GM18858 (cell line): ENCODE results near the gene STX8.
"Not testable (repeated sequence)": the region's sequence is repeated elsewhere in the genome, so short reads cannot be mapped to it uniquely, and the experiment has no call there.

Source experiments
- ATAC-seq: cut with Tn5 transposase; IDR thresholded peaks from one replicate; pipeline ENCODE4 v1.9.1; 2021; ENCODE audit not compliant: unreplicated experiment

The STX8 gene

DNA sequence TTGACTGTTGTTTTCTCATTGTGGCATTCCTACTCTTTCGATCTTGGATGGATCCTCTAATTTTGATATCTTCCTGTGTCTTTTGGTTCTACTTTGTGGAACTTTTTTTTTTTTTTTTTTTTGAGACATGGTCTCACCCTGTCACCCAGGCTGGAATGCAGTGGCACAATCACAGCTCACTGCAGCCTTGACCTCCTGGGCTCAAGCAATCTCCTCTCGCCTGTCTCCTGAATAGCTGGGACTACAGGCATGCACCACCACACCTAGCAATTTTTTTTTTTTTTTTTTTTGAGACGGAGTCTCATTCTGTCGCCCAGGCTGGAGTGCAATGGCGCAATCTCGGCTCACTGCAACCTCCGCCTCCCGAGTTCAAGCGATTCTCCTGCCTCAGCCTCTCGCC, 220.4 kb downstream of the STX8 start:
- ATAC-seq: not testable (repeated sequence)

DNA sequence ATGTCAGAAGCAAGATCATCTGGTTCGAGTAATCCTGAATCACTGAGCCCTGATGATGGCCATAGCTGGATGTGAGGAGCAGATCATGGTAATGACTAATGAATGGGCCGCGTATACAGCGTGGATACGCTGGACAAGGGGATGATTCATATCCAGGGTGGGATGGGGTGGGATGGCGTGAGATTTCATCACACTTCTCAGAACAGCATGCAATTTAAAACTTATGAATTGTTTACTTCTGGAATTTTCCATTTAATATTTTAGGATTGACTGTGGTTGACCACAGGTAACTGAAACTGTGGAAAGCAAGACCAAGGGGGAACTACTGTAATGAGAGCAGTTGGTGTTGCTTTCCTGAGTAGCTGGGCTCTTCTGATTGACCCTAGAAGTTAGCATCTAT, 225.5 kb downstream of the STX8 start:
- no peak for ATAC-seq

DNA sequence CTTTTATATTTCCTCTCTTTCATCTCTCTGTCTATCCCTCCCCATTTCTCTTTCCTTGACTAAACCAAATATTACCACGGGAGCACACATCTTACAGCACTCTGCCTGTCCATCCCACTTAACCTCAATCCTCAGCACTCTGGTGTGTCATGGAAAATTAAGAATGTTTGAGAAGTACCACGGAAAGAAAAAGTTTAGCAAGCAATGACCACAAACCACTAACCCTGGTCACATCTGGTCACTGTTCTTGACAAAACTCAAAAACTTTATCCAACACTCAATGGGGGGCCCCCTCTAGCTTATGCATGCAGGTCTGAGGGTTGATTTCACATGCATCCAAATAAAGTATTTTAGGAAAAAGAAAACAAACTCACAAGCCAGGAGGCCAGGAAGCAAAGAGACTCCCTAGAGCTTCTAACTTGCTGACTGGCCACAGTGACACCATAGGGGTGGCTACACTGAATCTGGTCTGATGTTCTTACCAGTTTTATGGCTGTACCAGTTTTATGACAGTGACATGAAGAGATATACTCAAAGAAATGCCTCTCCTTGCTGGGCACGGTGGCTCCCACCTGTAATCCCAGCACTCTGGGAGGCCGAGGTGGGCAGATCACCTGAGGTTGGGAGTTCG, 229.2 kb downstream of the STX8 start:
- ATAC-seq: no peak

DNA sequence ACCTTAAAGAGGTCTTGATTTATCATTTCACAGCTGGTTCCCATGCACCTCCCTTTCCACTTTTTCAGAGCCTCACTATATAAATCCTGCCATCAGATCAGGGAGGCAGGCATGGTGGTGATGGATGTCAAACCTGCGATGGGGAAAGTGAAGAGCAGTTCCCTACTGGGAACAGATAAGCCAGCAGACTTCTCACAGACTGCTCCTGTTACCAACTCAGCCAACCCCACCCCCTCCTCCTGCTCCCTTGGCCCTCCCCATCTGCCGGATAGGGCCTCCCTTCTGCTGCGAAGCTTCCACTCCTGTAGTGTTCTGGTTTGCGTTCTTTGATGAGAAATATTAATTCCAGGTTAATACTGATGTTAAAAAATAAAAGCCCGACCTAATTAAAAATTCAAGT, 232.1 kb downstream of the STX8 start:
- ATAC-seq: no peak

DNA sequence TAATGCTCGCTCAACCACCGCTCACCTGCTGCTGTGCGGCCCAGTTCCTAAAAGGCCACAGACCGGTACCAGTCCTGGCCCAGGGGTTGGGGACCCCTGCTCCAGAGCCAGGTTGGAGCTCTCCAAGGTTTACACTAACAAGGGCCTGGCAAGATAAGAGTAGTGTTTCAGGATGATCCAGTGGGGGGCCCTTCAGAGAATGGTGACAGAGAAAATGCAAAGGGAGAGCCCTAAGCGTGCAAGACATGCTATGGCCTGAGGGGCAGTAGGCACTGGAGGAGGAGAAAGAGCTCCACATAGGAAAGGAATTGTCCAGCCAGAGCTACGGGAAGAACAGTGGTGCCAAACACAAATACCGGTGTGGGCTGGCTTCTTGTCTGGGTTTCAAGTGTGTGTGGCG, 233.4 kb downstream of the STX8 start:
- no peak for ATAC-seq

DNA sequence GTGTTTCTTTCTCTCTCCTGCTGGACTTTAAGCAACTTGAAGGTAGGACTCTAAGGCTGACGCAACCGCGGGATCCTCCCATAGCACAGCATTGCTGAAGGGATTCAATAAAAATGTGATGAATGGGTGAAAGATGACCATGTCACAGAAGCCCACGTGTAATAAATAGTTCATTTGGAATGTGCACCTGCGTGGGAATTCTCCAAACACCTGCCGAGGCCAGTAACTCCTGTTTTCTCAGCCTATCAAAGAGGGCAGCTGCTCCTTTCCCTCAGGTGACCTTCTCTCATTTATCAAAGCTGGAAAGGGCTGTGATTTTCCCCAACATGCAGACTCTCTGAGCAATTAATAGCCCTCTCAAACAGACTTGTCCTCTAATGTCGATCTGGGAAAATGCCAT, 235.7 kb downstream of the STX8 start:
- ATAC-seq: no peak

DNA sequence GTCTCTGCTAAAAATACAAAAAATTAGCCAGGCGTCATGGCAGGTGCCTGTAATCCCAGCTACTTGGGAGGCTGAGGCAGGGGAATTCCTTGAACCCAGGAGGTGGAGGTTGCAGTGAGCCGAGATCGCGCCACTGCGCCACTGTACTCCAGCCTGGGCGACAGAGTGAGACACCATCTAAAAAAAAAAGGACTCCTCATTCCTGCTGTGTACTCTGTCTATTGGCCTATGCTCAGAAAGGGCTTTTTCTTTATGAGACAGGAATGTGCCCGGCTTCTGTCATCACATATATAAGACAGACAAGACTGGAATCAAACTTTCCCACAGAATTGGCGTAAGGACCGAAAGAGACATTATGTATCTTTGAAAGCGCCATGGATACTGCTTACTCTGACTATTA, 236.1 kb downstream of the STX8 start:
- not testable (repeated sequence) for ATAC-seq

DNA sequence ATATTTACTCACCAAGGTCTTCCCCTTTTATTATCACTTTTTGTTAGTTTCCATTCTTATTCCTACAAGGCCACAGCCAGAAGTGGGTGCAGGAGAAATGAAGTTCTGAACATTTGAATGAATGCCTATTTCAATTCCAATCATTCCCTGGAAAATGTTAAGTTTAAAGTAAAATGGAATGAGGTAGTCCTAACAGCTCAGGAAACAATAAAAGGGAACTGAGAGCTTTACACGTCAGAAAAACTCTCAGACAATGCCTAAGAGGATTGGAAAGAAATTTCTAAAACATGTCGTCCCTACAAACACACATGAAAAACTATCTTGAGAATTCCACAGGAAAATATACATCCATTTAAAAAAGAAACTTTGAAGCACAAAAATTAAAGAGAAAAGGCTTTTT, 238.8 kb downstream of the STX8 start:
- no peak for ATAC-seq

DNA sequence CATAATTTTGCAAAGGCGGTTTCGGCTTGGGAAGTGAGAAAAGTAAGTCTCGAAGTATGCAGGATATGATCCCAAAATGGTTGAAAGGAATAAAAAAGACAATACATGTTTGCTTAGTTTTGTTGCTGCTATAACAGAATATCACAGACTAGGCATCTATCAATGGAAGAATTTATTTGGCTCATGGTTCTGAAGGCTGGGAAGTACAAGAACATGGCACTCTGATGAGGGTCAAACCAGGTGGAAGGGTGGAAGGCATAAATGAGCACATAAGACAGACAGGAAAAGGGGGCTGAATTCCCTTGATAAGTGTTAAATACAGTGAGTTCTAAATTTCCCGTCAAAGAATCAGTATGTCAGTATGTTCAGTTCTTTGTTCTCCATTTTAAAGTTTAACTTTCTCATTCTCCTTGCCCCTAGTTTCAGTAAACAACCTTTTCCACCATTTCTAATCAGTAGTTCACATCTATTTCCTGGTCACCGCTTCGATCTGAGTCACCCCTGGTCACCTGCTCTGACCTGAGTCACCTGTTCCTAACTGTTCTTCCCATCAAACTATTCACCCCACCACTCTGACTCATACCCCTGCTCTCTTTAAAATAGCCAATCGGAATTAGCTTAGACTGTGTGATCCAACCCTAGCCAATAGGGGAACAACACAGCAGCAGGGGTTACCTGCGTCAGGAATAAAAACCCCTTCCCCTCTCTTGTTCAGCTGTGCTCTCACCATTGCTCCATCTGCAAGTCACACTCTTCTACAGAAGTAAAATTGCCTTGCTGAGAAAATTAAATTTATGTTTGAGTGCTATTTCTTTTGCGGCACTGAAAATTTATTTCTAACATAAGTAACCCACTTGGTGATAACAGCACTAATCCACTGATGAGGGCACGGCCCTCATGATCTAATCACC, 240.8 kb downstream of the STX8 start:
- ATAC-seq: no peak

DNA sequence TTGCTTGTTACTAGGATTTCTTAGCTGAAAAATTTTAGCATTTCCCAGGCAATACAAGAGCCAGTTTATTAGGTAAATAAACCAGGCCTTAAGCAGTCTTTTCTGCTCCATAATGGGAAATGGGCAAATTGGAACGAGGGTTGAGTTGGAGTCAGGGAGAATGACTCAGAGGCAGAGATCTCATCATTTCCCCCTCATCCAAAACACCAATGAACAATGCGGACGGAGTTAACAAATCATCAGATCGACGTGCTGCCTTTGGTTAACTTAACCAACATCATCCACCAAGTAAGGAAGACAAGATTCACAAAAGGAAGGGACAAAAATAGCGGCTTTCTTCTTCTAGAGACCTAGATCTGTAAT, 243.5 kb downstream of the STX8 start:
- ATAC-seq: no peak

DNA sequence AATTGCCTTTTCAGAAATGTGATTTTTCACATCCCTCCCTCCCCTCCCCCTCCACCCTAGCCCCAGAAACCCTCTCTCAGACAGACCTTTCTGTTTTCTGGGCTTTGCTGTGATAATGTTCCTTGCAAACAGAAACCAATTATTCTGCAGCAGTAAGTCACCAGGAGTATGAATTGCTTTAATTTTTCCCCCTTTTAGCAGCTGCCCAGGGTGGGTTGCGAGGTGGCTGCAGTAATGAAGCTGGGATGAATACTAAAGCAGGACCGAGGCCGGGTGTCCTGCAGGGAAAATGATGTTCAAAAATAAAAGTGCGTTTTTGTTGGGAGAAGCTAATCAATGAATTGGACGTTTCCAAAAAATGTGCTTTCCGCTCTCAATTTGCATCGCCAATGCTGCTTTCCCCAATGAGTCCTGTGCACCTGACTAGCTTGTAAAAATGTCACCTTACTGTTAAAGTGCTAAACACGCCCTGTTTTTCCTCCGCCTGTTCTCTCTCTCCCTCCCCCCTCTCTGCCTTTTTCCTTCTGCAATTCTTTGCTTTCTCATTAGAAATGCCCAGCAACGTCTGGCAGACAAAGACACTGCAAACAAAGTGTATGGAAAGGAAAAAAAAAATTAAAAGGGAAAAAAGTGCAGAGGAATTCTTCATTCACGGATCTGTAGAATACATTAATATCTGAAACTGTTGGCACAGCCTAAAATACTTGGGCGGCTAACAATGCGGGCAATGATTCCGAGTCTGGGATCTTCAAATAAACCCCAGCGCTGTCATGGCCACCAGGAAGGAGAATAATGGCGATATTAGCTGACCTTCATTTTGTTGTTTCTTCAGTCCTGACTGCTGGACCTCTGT, 244.1 kb downstream of the STX8 start:
- ATAC-seq: no peak

DNA sequence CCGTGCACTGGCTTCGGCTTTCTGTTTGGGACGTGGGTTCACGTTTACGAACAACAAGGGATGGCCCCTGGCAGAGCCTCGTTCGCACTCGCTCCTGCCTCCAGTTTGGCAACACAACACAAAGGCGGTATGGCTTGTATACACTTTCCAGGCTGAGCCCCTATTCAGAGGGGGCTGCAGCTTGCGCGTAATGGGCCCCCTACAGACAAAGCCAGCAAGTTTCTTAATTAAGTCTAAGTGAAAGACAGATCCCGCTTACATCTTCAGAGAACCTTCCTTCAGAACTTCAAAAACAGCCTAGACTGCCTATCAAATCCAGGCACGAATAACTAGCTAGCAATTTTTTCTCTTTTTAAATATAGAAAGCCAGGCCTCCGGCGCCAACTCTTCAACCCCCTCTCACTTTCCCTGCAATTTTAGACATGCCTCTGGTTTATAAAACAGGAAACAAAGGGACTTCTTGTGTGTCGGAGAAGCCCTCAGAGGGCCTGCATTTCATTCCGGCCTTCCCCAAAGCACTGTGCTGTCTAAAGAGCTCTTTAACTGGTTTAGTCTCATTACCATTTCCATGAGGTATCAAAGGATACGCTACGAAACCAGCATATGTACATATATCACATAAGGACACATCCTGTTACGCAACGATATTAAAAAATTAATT, 244.9 kb downstream of the STX8 start:
- ATAC-seq: no peak

DNA sequence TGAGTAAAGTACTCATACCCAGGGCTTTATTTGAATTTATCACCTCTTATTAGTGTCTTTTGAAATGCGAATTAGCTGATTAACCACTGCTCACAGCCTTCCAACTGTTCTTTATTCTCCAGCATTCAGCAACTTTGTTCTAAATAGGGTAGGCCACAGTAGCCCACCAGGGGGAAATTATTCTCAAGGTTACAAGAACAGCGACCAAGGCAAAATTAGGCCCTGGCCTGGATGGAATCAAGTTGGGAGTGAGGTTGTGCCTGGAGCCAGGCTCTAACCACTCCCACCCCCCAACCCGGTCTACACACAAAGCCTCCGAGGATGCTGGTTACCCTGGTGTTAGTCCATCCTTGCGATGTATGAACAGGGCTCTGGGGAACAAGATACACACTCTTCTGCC, 245.5 kb downstream of the STX8 start:
- no peak for ATAC-seq

DNA sequence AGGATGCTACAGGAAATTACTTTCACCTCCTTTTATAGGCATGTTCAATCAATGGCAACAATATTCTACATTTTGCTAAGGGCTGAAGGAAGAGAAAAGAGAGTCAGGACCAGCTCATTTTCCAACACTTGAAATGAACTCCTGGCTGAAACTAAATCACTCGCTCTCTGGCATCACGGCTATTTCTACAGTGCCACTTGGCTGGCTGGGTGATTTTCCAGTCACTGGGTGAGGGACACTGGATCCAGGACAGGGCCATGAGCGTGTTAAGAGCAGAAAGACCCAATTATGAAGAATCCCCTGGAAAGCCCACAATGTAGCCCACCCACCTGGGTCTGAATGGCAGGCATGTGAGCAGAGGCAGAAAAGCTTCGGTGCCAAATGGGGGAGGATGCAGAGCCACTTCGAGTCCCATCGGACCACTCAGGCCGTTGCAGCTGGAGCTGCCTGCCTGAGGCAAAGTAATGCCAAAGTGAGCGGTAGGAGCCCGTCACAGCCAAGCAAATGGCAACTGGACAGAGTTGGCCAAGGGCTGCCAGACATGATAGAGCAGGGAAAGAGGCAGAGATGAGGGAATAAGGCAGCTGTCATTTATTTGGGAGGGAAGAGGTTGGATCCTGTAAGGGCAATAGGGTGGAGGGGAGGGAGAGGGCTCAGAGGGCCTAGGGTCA, 246.2 kb downstream of the STX8 start:
- no peak for ATAC-seq

DNA sequence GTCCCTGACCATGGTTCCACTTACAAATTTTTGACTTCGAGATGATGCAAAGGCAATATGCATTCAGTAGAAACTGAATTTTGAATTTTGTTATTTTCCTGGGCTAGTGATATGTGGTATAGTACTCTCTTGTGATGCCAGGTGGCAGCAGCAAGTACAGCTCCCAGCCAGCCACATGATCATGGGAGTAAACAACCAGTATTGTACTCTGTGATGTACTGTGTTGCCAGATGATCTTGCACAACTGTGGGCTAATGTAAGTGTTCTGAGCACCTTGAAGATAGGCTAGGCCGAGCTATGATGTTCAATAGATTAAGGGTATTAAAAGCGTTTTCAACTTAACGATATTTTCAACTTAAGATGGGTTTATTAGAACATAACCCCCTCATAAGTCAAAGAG, 250.8 kb downstream of the STX8 start:
- ATAC-seq: no peak

DNA sequence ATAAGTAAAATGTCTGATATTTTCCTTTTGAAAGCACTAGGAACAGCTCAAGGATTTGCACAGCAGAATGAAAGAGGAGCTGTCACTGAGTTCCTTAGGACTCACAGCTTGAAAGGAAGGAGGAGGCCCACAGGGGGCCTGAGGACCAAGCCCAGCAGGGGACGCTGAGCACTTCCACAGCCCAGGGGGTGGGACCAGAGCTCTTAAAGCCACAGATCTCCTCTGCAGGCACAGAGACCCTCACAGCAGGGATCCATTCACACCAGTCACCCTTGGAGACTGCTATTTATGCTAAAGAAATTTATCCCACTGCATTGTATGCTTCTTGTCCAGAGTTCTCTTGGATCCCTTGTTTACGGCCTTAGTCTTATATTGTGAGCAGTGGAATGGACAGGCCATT, 253.3 kb downstream of the STX8 start:
- no peak for ATAC-seq

DNA sequence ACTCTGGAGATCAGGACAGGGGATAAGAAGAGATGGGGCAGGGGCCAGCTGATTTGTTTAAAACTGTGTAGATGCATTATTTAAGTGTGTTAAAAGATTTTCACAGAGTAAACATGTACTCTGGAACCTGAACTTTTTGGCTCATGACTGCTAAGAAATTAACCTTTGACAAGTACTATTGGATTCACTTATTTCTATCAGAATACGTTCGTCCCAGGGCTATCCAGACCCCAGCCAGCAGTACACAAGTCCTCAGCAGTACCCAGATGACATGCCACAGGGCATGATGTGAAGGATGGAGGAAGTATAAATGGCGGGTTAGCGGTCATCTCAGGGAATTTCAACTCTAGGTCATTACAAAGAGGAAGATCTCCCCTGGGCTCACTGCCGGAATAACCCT, 253.7 kb downstream of the STX8 start:
- no peak for ATAC-seq

DNA sequence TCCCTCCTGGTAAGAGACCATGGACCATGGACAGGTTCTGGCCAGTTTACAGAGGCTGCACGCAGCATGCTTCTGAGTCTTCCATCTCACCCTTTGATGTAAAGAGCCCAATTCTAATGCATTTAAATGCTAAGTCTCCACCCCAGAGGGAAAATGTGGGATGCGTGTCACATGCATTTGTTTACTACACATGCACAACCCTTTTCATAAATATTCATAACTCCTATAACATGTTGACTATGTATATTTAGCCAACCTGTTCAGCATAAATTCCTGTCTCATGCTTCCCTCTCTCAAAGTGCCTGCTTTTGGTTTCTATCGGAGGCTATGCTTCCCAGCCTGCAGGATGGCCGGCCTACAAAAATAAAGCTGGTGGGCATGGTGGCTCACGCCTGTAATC, 260.3 kb downstream of the STX8 start:
- ATAC-seq: no peak

DNA sequence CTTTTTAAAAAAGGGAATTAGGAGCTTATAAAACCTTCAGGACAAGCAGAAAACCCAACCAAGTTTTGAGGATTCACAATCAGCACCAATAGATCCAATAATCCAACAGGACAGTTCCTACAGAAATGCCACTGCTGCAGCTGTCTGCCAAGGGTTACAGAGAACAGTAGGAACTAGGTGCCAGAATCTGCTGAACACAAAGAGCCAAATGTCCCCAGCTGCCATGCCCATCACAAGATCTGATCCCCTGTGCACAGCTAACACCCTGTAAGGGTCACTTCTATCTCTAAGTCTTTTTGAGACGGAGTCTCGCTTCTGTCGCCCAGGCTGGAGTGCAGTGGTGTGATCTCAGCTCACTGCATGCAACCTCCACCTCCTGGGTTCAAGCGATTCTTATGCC, 262.3 kb downstream of the STX8 start:
- no peak for ATAC-seq

DNA sequence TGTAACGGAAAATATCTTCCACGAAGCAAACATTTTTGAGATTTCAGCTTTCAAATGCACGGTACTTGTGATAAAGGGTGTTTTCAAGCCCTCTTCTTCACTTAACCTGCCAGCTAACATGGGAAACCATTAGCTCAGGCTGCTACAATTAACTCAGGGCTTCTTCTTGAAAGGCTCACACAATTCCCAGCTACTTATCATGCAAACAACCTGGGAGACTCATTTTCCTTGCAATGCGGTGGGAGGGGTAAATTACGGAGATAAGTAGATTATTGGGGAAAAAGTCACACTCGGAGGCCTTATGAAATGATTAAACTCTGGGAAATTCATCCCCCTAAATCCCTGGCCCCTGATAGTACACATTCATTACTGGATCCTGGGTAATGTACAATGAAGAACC, 266.4 kb downstream of the STX8 start:
- no peak for ATAC-seq

DNA sequence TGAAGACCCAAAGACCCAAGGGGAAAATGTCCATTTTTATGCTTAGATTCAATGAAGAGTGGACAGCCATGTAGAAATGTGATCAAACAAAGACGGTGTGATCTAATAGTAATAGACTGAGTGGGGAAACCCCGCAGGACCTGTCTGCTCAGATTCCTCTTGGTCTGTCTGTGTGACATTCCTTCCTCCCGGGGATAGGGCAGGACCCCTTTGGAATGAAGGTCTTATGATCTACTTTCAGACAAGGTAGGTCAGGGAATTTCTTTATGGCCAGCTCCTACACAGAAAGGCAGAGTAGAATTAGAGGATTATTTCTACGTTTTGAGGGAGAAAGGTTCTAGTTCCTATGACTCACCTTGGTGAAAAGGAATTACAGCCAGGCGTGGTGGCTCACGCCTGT, 267.6 kb downstream of the STX8 start:
- no peak for ATAC-seq
